ENCODE results near the gene RAB29. TPM values are rescaled to one million over a fixed set of nuclear protein-coding genes. Genes with fewer than 3 reads are reported as not detected.
A peak's percentile ranks its signal among the peaks of the same experiment; 100 is the strongest.

RAB29 gene
- total and polyA plus RNA-seq, 8 donors = 4.7 to 38.4 (median 11.5) TPM

DNA sequence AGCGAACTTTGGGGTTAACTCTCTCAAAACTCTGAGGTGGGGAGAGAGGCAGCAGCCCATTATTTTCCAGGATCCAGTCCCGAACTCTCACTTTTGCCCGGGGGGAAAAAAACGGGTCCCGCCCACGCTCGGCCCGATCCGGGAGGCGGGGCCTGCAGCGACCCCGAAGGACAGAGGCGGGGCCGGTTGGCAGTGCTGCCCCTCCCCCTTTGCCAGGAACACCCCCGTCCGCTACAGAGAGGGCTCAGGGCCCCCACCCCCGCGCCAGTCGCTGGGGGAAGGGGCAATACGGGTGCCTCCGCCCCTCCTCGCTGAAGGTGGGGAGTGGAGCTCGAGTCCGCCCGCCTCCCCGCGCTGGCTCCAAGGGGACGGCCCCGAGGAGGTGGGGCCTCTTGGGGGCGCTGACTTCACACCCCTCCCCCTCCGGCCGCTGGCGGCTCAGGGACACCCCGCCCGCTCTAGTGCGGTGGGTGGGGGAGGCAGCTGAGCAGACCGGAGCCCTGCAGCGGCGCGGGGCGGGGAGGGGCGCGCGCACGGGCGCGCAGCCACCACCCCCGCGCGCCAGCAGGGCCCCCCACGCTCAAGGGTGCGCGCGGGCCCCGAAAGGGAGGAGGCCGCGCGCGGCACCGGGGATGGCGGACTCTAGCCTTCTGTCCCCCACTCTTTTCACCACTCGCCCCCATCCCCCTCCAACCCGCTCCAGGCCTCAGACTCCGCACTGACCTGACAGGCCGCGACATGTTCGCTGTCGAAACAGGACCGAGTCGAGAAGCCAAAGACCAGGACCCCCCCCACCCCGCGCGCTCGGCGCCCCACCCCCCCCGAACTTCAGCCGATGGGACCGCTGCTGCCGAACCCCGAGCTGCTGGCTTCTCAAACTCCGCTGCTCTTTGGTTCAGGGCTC, 25.8 kb downstream of the RAB29 start:
- TF ChIP-seq POLR2A (IDR thresholded peaks at IDR 0.05) (peak in 1 of 4 donors; percentile 49), POLR2AphosphoS5 (IDR thresholded peaks at IDR 0.05) (peak; percentile 82 to 94 (median 92)), EP300 (IDR thresholded peaks at IDR 0.05) (no peak)
- TF ChIP-seq, protein P1, sequence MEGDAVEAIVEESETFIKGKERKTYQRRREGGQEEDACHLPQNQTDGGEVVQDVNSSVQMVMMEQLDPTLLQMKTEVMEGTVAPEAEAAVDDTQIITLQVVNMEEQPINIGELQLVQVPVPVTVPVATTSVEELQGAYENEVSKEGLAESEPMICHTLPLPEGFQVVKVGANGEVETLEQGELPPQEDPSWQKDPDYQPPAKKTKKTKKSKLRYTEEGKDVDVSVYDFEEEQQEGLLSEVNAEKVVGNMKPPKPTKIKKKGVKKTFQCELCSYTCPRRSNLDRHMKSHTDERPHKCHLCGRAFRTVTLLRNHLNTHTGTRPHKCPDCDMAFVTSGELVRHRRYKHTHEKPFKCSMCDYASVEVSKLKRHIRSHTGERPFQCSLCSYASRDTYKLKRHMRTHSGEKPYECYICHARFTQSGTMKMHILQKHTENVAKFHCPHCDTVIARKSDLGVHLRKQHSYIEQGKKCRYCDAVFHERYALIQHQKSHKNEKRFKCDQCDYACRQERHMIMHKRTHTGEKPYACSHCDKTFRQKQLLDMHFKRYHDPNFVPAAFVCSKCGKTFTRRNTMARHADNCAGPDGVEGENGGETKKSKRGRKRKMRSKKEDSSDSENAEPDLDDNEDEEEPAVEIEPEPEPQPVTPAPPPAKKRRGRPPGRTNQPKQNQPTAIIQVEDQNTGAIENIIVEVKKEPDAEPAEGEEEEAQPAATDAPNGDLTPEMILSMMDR (IDR thresholded peaks at IDR 0.05) = peak in 1 of 7 experiments; percentile 14
- WGBS, 5 donors = 0 to 1% (median 1%) methylated on average over 28 to 81 of the region's 81 CpGs
- Histone ChIP-seq H3K27ac (peak overlapping the region; percentile 99 to 100 (median 99)), H3K27me3 (no peaks in the 10 kb centered on the region), H3K9me3 (no peaks in the 10 kb centered on the region), H3K4me1 (peaks cover 17 to 46% (median 31%) of the 10 kb centered on the region in 4 donors), H3K4me3 (peak overlapping the region; percentile 74 to 99 (median 88)), H3K36me3 (no peaks in the 10 kb centered on the region)
- intact Hi-C loops (cut with DNase I; ENCODE audit: low total_unique reads) = no loop called here
- DNase-seq = peak; percentile 95 to 99

DNA sequence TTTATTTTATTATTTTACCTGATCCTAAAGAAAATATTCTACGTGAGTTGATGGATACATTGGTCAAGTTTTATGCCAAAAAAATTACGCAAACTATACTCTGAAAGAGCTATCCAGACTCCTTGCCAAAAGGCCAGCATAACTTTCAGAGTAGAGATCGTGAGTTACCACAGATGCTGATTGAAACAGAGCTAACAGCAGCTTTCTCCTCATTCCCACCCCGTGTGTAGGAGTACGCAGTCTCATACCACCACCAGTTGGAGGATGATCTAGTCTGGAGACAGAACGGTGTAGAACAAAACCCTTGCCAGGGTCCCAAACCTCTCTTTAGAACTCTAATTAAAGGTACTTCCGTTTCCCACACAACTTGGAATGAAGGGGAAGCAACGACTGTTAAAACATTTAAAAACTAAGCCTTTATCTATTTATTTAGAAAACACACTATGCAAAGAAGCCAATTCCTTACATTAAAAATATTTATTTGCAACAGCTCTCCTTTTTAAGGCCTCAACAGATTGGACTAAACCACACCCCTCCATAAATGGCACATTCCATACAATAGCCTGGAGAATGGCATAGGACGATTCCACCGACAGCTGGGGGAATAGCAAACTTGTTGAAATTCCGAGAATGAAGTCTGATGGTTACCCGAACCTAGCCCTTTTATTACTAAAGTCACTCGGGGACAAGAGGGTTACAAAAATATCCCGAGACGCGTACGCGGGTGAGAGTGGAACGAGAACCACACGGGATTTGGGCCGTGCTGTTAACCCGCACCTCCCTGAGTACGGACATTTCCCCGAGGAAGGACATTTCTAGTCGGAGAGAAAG, 26.7 kb downstream of the RAB29 start:
- Histone ChIP-seq H3K27me3 (no peaks in the 10 kb centered on the region), H3K27ac (peak overlapping the region; percentile 99 to 100 (median 99)), H3K9me3 (no peaks in the 10 kb centered on the region), H3K36me3 (no peaks in the 10 kb centered on the region), H3K4me1 (peaks cover 17 to 54% (median 36%) of the 10 kb centered on the region in 4 donors), H3K4me3 (peak overlapping the region; percentile 74 to 99 (median 88))
- no peak for TF ChIP-seq POLR2A (IDR thresholded peaks at IDR 0.05)
- peak in 2 of 3 donors; percentile 34 to 61 for TF ChIP-seq POLR2AphosphoS5 (IDR thresholded peaks at IDR 0.05)
- intact Hi-C loops (cut with DNase I; ENCODE audit: low total_unique reads) = no loop called here
- peak in 1 of 2 donors; percentile 80 for DNase-seq
- 0 to 1% (median 1%) methylated on average over 23 to 25 of the region's 25 CpGs for WGBS, 5 donors

DNA sequence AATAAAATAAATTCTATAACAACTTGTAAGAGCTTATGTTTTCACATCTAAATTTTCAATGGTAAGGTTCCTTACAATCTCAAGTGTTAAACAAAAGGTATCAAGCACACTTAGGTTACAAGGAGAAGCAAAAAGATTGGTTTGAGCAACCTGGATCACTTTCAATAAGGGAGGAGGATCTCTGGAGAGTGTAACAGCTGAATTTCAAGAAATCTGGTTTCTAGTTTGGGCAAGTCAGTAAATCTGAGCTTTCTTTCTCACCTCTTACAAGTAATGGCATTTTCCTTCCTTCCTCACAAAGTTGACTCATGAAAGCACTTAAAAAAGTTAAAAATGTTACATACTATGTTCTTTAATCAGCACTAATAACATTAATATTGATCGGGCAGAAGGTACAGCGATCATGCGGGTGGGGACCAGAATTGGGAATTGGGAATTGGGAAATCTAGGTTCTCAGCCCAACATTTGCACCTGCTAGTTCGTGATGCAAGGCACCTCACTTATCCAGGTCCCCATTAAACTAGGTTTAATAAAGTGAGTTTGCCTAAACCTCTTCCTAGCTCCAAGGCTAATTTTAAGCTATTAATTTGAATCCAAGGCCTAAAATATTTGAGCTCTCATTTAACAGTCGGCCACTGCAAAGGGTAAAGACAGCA, 28.4 kb downstream of the RAB29 start:
- intact Hi-C loops (cut with DNase I; ENCODE audit: low total_unique reads) = no loop called here
- Histone ChIP-seq H3K36me3 (no peaks in the 10 kb centered on the region), H3K4me1 (peaks cover 17 to 71% (median 43%) of the 10 kb centered on the region in 4 donors), H3K27ac (peak overlapping the region in 2 of 5 donors; percentile 2 to 47), H3K4me3 (peak overlapping the region in 2 of 4 donors; percentile 17 to 82), H3K27me3 (no peaks in the 10 kb centered on the region), H3K9me3 (no peaks in the 10 kb centered on the region)
- WGBS, 5 donors = 56 to 65% (median 60%) methylated on average over 5 of the region's 5 CpGs
- DNase-seq = no peak
- TF ChIP-seq EP300 (IDR thresholded peaks at IDR 0.05) (no peak), POLR2AphosphoS5 (IDR thresholded peaks at IDR 0.05) (no peak), POLR2A (IDR thresholded peaks at IDR 0.05) (no peak)
- TF ChIP-seq, protein P1 (IDR thresholded peaks at IDR 0.05) = no peak

DNA sequence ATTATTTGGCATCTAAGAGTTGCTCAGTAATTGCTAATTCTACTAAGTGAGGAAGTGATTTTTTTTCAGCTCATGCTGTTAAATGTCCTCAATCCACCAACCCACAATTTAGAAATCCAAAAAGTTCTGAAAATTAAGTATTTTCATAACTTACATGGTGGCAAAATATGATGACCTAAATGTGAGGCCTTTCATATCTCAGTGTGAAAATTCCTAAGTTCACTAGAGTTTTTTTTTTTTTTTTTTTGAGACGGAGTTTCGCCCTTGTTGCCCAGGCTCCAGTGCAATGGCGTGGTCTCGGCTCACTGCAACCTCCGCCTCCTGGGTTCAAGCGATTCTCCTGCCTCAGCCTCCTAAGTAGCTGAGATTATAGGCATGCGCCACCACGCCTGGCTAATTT, 30.9 kb downstream of the RAB29 start:
- H3K27ac ChIP-seq = no peak overlapping the region
- 94 to 99% (median 98%) methylated on average over 6 to 8 of the region's 8 CpGs for WGBS, 5 donors

More for the DNA sequence above, 30.9 kb downstream of the RAB29 start:
- no peak for DNase-seq
- intact Hi-C loops (cut with DNase I; ENCODE audit: low total_unique reads) = no loop called here
- H3K27me3 ChIP-seq = no peaks in the 10 kb centered on the region
- H3K4me3 ChIP-seq = no peak overlapping the region
- TF ChIP-seq POLR2A (IDR thresholded peaks at IDR 0.05) = no peak
- no peak for TF ChIP-seq EP300 (IDR thresholded peaks at IDR 0.05)
- TF ChIP-seq POLR2AphosphoS5 (IDR thresholded peaks at IDR 0.05) = no peak
- TF ChIP-seq, protein P1 (IDR thresholded peaks at IDR 0.05) = no peak
- no peaks in the 10 kb centered on the region for H3K9me3 ChIP-seq
- peaks cover 20 to 82% (median 50%) of the 10 kb centered on the region in 4 donors for H3K4me1 ChIP-seq
- H3K36me3 ChIP-seq = peaks cover 0 to 8% (median 3%) of the 10 kb centered on the region in 4 donors

Data from stomach (tissue), 9 donors.